Lower leg skin (tissue), 3 donors: Measurements from ENCODE around the gene RPL10L.

ENCODE experiments used
- CTCF ChIP-seq, 3 donors: fragments of 450-650 bp; IDR thresholded peaks; one replicate each; pipeline ENCODE4 v1.5.1; 2016; ENCODE audit warnings: antibody characterized with exemption in 3 of 3, mild to moderate bottlenecking in 3 of 3, moderate library complexity in 2 of 3
- POLR2A ChIP-seq, 2 donors: fragments of 450-650 bp; IDR thresholded peaks; one replicate each; pipeline ENCODE4 v1.6.1; 2016 to 2017; ENCODE audit warnings: antibody characterized with exemption in 2 of 2, mild to moderate bottlenecking in 1 of 2, moderate library complexity in 1 of 2

GRCh38 chr14:46691819-46692218 is 40.2 kb upstream of the RPL10L start:
- TF ChIP-seq CTCF (IDR thresholded peaks at IDR 0.05) (no peak), POLR2A (IDR thresholded peaks at IDR 0.05) (no peak)
